Thyroid gland (tissue), 4 donors: ENCODE data around the gene THSD7B.

ENCODE experiments used
- POLR2A ChIP-seq, 2 donors: fragments of 450-650 bp; IDR thresholded peaks; one replicate each; pipeline ENCODE4 v1.6.1; 2017; ENCODE audit warnings: antibody characterized with exemption in 2 of 2, mild to moderate bottlenecking in 2 of 2, moderate library complexity in 1 of 2
- TF ChIP-seq, protein P1 (sequence below), 6 experiments: fragments of 200-600 bp in 3 of 6; fragments of 450-650 bp in 3 of 6; sonication (generic) in 3 of 6; IDR thresholded peaks; one replicate each; pipeline ENCODE4 v1.5.1; 2016 to 2019; ENCODE audit warnings: antibody characterized with exemption in 6 of 6, mild to moderate bottlenecking in 2 of 6, inconsistent platforms in 1 of 6, moderate library complexity in 1 of 6

DNA sequence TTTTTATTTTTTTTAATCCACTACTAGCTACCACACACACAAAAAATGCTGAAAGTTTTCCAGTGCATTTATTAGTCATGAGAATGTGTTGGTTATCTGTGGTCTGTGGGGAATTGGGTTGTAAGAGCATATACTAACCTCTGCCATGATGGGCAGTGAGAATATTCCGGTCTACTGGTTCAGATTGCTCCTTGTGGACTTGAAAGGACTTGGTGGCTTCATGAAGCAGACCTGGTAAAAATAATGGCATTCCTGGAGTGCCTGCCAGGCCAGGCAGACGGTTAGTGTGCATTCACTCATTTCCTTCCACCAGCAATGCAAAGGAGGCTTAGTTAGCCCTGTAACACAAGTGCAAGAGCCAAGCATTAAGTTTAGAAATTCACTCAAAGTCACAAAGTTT, 150.8 kb downstream of the THSD7B start:
- TF ChIP-seq, protein P1, sequence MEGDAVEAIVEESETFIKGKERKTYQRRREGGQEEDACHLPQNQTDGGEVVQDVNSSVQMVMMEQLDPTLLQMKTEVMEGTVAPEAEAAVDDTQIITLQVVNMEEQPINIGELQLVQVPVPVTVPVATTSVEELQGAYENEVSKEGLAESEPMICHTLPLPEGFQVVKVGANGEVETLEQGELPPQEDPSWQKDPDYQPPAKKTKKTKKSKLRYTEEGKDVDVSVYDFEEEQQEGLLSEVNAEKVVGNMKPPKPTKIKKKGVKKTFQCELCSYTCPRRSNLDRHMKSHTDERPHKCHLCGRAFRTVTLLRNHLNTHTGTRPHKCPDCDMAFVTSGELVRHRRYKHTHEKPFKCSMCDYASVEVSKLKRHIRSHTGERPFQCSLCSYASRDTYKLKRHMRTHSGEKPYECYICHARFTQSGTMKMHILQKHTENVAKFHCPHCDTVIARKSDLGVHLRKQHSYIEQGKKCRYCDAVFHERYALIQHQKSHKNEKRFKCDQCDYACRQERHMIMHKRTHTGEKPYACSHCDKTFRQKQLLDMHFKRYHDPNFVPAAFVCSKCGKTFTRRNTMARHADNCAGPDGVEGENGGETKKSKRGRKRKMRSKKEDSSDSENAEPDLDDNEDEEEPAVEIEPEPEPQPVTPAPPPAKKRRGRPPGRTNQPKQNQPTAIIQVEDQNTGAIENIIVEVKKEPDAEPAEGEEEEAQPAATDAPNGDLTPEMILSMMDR (IDR thresholded peaks at IDR 0.05) = no peak
- no peak for TF ChIP-seq POLR2A (IDR thresholded peaks at IDR 0.05)
